Chondrocyte (in vitro differentiated cells): ENCODE measurements around the gene ATF7. TPM values are rescaled to one million over a fixed set of nuclear protein-coding genes. Genes with fewer than 3 reads are reported as not detected.

Experiments
- DNase-seq: peaks from one replicate; pipeline ENCODE4 v3.0.0; 2021; ENCODE audit warnings: mixed read lengths, low spot score
- H3K27ac Mint-ChIP-seq: one replicate; pipeline ENCODE4 v1.8.0; 2021; ENCODE audit warnings: mild to moderate bottlenecking, moderate library complexity, mixed read lengths; ENCODE audit not compliant: unreplicated experiment
- H3K27me3 Mint-ChIP-seq: 2 replicates; pipeline ENCODE4 v1.8.0; 2021; ENCODE audit warnings: low read depth, mixed read lengths
- H3K36me3 Mint-ChIP-seq: 2 replicates; pipeline ENCODE4 v1.8.0; 2021; ENCODE audit warnings: low read depth, mixed read lengths
- H3K4me1 Mint-ChIP-seq: 2 replicates; pipeline ENCODE4 v1.8.0; 2021; ENCODE audit warnings: low read depth, mild to moderate bottlenecking, mixed read lengths
- H3K4me3 Mint-ChIP-seq: one replicate; pipeline ENCODE4 v1.8.0; 2021; ENCODE audit warnings: mild to moderate bottlenecking, moderate library complexity, mixed read lengths; ENCODE audit not compliant: unreplicated experiment
- H3K9me3 Mint-ChIP-seq: 2 replicates; pipeline ENCODE4 v1.8.0; 2021; ENCODE audit warnings: low read depth, mixed read lengths
- total RNA-seq: library from RNA; stranded (reverse); gene quantifications from 3 replicates; pipeline ENCODE4 v1.2.1, GENCODE V29; 2021
- TF ChIP-seq, protein P1 (sequence below): fragments of 200-600 bp; sonication (generic); IDR thresholded peaks from 2 replicates; pipeline ENCODE4 v1.5.0; 2021; ENCODE audit warnings: antibody characterized with exemption, mild to moderate bottlenecking, moderate library complexity

Gene ATF7
- total RNA-seq, 1 donor from 2014 or later, result 44.4 TPM

DNA sequence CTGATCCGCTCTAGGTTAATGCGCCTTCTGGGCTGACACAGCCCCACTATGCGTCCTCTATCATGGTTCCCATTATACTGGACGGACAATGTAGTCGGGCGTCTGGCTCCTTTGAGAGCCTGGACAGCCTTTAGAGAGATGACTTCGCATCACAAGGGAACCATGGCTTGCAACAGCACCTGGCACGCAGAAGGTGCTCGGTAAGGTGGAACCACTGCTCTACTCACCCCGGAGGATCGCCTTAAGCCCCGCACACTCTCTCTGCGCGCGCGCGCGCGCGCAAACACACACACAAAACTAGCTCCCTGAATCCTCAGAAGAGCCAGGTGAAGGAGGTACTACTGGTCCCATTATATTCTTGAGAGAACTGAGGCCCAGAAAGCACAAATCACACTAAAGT is 134.0 kb downstream of the ATF7 start:
- TF ChIP-seq, protein P1, sequence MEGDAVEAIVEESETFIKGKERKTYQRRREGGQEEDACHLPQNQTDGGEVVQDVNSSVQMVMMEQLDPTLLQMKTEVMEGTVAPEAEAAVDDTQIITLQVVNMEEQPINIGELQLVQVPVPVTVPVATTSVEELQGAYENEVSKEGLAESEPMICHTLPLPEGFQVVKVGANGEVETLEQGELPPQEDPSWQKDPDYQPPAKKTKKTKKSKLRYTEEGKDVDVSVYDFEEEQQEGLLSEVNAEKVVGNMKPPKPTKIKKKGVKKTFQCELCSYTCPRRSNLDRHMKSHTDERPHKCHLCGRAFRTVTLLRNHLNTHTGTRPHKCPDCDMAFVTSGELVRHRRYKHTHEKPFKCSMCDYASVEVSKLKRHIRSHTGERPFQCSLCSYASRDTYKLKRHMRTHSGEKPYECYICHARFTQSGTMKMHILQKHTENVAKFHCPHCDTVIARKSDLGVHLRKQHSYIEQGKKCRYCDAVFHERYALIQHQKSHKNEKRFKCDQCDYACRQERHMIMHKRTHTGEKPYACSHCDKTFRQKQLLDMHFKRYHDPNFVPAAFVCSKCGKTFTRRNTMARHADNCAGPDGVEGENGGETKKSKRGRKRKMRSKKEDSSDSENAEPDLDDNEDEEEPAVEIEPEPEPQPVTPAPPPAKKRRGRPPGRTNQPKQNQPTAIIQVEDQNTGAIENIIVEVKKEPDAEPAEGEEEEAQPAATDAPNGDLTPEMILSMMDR, result no peak
- H3K9me3 Mint-ChIP-seq, result no peaks in the 10 kb centered on the region
- H3K27me3 Mint-ChIP-seq, result no peaks in the 10 kb centered on the region
- no peak for DNase-seq
- peak overlapping the region; percentile 98 for H3K27ac Mint-ChIP-seq
- H3K36me3 Mint-ChIP-seq, result no peaks in the 10 kb centered on the region
- H3K4me1 Mint-ChIP-seq, result peaks cover 39% of the 10 kb centered on the region
- H3K4me3 Mint-ChIP-seq, result peak overlapping the region; percentile 86

GRCh38 chr12:53489242-53489864 is 136.8 kb downstream of the ATF7 start:
- Mint-ChIP-seq H3K27me3 (no peaks in the 10 kb centered on the region), H3K4me1 (peaks cover 23% of the 10 kb centered on the region), H3K4me3 (no peak overlapping the region), H3K36me3 (peaks cover 2% of the 10 kb centered on the region), H3K9me3 (no peaks in the 10 kb centered on the region), H3K27ac (no peak overlapping the region)
- no peak for DNase-seq
- TF ChIP-seq, protein P1, result no peak

GRCh38 chr12:53486736-53487487 is 139.3 kb downstream of the ATF7 start:
- Mint-ChIP-seq H3K9me3 (no peaks in the 10 kb centered on the region), H3K27me3 (no peaks in the 10 kb centered on the region), H3K27ac (peak overlapping the region; percentile 22), H3K4me1 (peaks cover 10% of the 10 kb centered on the region), H3K4me3 (no peak overlapping the region), H3K36me3 (peaks cover 7% of the 10 kb centered on the region)
- DNase-seq, result no peak
- TF ChIP-seq, protein P1, result no peak

- Mint-ChIP-seq H3K4me3 (no peak overlapping the region), H3K36me3 (peaks cover 11% of the 10 kb centered on the region), H3K9me3 (no peaks in the 10 kb centered on the region), H3K4me1 (peaks cover 13% of the 10 kb centered on the region), H3K27me3 (no peaks in the 10 kb centered on the region), H3K27ac (peak overlapping the region; percentile 22)
- TF ChIP-seq, protein P1, result no peak
- DNase-seq, result peak; percentile 75
Measured at GRCh38 chr12:53485955-53486735, 140.0 kb downstream of the ATF7 start.
